NCI-H524 treated with DMSO at 0.1 percent for 48 hours (cell line): Measurements from ENCODE around the gene SLC12A7.

Experiments
- DNase-seq: peaks from one replicate; lab custom pipeline; 2025; lab: John Stamatoyannopoulos, UW

SLC12A7 gene

DNA sequence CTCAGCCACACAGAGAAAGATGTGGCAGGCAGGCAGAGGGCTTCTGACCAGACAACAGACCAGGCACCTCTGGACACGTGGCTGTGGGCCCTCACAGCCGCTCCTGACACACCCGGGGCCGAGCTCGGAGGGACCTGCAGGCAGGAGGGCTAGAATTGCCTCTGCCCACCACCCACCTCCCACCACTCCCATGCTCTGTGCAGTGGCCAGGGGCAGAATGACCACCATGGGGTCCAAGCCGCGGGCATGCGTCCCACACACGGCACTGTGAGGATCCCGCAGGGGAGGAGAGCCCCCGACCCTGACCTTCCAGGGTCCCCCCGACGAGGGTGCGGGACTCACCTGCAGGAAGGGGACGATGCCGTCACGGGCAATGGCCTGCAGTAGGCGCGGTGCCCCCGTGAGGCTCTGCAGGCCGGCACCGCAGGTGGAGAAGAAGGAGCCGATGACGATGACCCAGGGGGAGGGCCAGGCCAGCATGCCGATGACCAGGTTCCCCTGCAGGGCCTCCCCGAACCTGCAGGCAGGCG, 34.3 kb downstream of the SLC12A7 start:
- DNase-seq: no peak

GRCh38 chr5:1077026-1077425, 34.8 kb downstream of the SLC12A7 start:
- DNase-seq: no peak

DNA sequence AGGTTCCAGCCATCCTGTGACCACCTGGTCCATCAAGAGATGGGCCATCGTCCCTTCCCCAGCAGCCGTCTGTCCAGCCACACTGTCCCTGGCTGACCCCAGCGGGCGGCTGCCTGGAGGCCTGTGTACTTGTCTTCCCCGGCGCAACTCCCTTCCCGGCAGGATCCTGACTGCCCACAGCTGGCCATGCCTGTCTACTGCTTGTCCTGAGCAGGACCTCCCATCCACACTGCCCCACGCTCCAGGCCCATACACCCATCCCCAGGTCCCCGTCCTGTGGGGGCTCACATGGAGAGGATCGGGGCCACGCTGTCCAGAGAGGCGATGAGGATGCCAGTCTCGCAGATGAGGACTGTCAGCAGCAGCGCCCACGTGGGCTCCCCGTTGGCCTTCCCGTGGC, 35.5 kb downstream of the SLC12A7 start:
- no peak for DNase-seq

- no peak for DNase-seq
Measured at GRCh38 chr5:1075931-1076330, 35.9 kb downstream of the SLC12A7 start.

DNA sequence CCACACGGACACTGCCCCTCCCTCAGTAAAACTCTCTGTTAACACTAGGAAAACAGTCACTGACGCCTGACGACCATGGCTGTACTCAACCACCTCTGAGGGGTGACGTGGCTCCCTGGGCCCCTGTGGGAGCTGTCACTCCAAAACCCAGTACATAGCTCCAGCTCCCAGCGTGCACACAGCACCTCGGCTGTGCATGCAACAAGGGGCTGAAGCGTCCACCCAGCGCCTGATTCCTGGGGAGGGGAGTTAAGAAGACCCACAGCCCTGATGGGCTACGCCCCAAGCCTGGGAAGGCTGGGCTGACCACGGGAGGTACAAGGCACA, 36.3 kb downstream of the SLC12A7 start:
- no peak for DNase-seq

- DNase-seq: no peak
Measured at GRCh38 chr5:1074816-1075554, 36.9 kb downstream of the SLC12A7 start.

DNA sequence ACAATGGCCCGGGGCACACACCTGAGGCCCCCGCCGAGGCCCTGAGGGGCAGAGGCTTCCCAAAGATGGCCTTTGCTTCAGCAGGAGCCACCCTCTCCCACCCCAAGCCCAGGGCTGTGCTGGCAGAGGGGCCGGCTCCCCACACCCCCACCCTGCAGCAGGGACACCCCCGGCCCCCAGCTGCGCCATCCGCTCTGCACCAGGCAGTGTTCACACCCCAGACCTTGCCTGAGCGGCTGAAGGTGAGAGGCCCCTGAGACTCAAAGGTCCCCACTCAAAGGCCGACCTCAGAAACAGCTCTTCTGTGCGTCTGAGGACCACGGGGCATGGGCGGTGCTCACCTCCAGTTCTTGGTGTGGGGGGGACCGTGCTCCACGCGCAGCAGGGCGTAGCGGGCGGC, 37.6 kb downstream of the SLC12A7 start:
- DNase-seq: no peak

- DNase-seq: no peak
Measured at GRCh38 chr5:1073239-1074102, 38.4 kb downstream of the SLC12A7 start.

DNA sequence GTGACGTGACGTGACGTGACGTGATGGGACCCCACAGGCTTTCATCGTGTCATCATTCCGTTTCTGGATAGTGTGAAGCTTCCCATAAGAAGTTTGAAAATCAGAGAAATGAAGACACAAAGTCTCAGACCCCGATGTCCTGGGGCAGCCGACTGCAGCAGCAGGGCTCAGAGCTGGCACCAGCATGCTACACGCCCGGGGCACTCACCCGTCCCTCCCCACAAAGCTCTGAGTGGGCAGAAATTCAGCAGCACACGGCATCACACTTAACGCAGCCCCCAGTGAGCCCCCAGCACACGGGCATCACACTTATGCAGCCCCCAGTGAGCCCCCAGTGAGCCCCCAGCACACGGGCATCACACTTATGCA, 42.2 kb downstream of the SLC12A7 start:
- no peak for DNase-seq

- DNase-seq: no peak
Measured at GRCh38 chr5:1068895-1069719, 42.8 kb downstream of the SLC12A7 start.

- no peak for DNase-seq
Measured at GRCh38 chr5:1068204-1068894, 43.5 kb downstream of the SLC12A7 start.

DNA sequence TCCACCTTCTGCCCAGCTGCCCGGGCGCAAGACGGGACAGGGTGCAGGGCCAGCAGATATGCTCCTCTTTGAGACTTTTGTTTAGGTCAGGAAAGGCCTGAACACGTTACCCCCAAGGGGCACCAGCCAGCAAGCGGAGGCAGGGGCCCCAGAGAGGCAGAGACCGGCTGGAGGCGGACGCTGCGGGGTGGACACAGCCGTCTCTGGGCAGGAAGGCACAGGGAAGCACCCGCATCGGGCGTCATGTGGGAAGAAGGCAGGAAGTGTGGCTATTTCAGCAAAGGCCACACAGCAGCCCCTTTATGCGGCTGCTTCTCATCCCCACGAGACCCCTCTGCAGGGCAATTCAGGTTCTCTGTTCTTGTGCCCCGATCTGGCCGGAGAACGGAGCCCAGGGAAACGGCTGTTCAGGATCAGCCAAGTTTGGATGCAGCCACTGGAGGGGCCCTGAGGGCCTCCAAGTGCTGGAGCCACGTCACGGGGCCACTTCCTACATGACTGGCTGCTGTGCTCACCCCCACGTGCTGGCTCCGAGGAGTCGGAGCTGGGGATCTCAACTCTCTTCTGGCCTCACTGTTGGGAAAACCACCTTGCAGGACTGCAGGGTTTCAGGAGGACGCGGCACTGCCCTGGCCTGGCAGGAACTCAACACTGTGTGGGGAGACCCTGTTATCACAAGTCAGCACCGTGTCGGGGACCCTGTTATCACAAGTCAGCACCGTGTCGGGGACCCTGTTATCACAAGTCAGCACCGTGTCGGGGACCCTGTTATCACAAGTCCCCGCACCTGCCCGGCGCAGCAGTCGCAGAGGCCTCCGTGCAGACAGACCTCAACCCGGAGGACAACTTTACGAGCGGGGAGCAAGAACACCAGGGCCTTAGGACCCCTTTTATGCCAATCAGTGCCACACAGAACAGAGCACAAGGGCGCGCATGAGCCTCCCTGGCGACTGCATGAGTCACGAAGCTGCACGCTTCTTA, 44.4 kb downstream of the SLC12A7 start:
- DNase-seq: no peak

- DNase-seq: no peak
Measured at GRCh38 chr5:1066676-1067075, 45.2 kb downstream of the SLC12A7 start.

GRCh38 chr5:1065891-1066650, 45.8 kb downstream of the SLC12A7 start:
- DNase-seq: no peak

- DNase-seq: no peak
Measured at GRCh38 chr5:1065143-1065750, 46.6 kb downstream of the SLC12A7 start.

DNA sequence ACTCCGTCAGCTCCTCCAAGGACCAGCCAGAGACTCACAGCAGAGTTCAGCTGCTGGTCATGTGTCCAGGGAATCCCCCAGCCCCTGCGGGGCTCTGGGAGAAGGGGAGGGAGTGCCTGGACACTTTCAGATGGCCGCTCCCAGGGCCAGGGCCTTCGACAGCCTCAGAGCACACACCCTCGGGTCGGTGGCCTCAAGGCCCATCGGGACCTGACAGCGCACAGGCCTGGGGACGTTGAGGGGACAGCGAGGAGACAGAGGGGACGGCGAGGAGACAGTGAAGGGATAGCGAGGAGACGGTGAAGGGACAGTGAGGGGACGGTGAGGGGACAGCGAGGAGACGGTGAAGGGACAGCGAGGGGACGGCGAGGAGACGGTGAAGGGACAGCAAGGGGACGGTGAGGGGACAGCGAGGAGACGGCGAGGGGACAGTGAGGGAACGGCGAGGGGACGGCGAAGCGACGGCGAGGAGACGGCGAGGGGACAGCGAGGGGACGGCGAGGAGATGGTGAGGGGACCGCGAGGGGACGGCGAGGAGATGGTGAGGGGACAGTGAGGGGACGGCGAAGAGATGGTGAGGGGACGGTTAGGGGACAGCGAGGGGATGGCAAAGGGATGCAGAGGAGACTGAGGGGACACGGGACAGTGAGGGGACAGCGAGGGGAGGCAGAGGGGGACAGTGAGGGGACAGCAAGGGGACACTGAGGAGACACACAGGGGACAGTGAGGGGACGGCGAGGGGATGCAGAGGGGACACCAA, 47.3 kb downstream of the SLC12A7 start:
- DNase-seq: no peak

DNA sequence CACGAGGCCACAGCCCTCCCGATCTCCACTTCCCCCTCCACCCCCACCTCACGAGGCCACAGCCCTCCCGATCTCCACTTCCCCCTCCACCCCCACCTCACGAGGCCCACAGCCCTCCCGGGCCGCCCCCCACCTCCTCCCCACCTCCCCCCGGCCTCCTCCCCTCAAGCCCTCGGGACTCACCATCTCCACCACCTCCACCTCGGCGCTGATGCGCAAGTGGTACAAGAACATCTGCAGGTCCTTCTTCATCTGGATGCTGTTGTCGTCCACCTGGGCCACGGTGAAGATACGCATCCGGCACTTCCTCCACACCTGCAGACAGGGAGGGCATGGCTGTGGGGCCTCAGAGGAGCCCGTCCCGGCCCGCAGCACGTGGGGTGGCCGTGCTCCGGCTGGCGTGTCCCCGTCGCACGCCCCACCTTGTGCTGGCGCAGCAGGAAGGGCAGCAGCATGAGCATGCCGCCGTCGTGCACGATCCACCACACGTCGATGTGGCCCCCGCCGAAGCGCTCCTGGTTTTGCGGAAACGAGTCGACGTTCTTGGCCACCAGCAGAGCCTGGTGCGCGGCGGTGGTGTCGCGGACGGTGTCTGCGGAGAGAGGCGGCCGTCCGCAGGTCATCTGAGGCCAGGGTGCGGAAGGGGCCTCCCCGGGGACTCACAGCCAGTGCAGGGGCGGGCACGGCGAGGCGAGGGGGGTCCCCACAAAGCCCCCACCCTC, 48.0 kb downstream of the SLC12A7 start:
- DNase-seq: no peak
